A673 (cell line): Measurements from ENCODE around the gene ZNF717. TPM values are rescaled to one million over a fixed set of nuclear protein-coding genes. Genes with fewer than 3 reads are reported as not detected.

ENCODE experiments used
- BruUV-seq: library from RNA; stranded (reverse); fragments of 400-500 nt; replicated peaks from 2 replicates; lab custom pipeline; 2021; lab: Mats Ljungman, UMichigan
- CTCF ChIA-PET: fragments of 300-600 bp; sonication (Branson Sonifier 250); formaldehyde crosslinking; loops from one replicate; lab custom pipeline; 2022; ENCODE audit warnings: antibody characterized with exemption; lab: Charles Lee
- POLR2A ChIA-PET: fragments of 300-600 bp; sonication (Branson Sonifier 250); formaldehyde crosslinking; loops from one replicate; lab custom pipeline; 2022; ENCODE audit warnings: antibody characterized with exemption; ENCODE audit not compliant: low non-redundant PET; lab: Charles Lee
- DNase-seq: peaks from one replicate; pipeline ENCODE4 v3.0.0-alpha.2; 2015; ENCODE audit warnings: low spot score
- H3K27ac ChIP-seq: fragments of 200-600 bp; sonication (generic); 2 replicates; pipeline ENCODE4 v1.5.1; 2016; ENCODE audit warnings: mixed run types, low read depth, mild to moderate bottlenecking, mixed read lengths, antibody characterized with exemption, low read length; ENCODE audit not compliant: poor library complexity, severe bottlenecking
- H3K27me3 ChIP-seq: fragments of 200-600 bp; sonication (generic); replicated peaks from 2 replicates; pipeline ENCODE4 v1.6.1; 2017; ENCODE audit warnings: mixed run types, low read depth, mild to moderate bottlenecking, mixed read lengths, antibody characterized with exemption, low read length; ENCODE audit not compliant: insufficient read depth, poor library complexity
- H3K36me3 ChIP-seq: fragments of 200-600 bp; sonication (generic); 2 replicates; pipeline ENCODE4 v1.6.1; 2016; ENCODE audit warnings: mixed run types, mild to moderate bottlenecking, mixed read lengths, antibody characterized with exemption, low read length; ENCODE audit not compliant: insufficient read depth, poor library complexity, severe bottlenecking
- H3K4me1 ChIP-seq: fragments of 200-600 bp; sonication (generic); 2 replicates; pipeline ENCODE4 v1.6.1; 2017; ENCODE audit warnings: mixed run types, mild to moderate bottlenecking, mixed read lengths, antibody characterized with exemption, low read length; ENCODE audit not compliant: insufficient read depth, poor library complexity, severe bottlenecking
- H3K4me3 ChIP-seq: fragments of 200-600 bp; sonication (generic); 2 replicates; pipeline ENCODE4 v1.5.1; 2016; ENCODE audit warnings: low read depth, mixed run types, mild to moderate bottlenecking, mixed read lengths, low read length; ENCODE audit not compliant: poor library complexity, severe bottlenecking
- H3K9me3 ChIP-seq: fragments of 200-600 bp; sonication (generic); 2 replicates; pipeline ENCODE4 v1.6.1; 2016; ENCODE audit warnings: mixed run types, low read depth, mild to moderate bottlenecking, mixed read lengths, antibody characterized with exemption, low read length; ENCODE audit not compliant: poor library complexity, severe bottlenecking
- CTCF ChIP-seq: fragments of 300-800, 200-600 bp; sonication (generic); conservative IDR thresholded peaks from 2 replicates; pipeline ENCODE4 v1.5.1; 2017; ENCODE audit warnings: low read depth, mild to moderate bottlenecking, antibody characterized with exemption, low read length, moderate library complexity, mixed read lengths
- EZH2 ChIP-seq: fragments of 200-600 bp; sonication (generic); IDR thresholded peaks from 2 replicates; pipeline ENCODE4 v1.6.1; 2017; ENCODE audit warnings: borderline replicate concordance, low read depth, mild to moderate bottlenecking, mixed read lengths, antibody characterized with exemption, low read length; ENCODE audit not compliant: poor library complexity, severe bottlenecking
- intact Hi-C: fragments of 100-400 bp; cut with micrococcal nuclease; formaldehyde crosslinking; loops from one replicate; pipeline ENCODE4 v1.10.0; 2022; ENCODE audit not compliant: unreplicated experiment
- total RNA-seq: library from RNA; stranded (reverse); gene quantifications from 2 replicates; pipeline ENCODE4 v1.2.3, GENCODE V29; 2021

The ZNF717 gene
- total RNA-seq, 1 experiment from 2014 or later, result 10.5 TPM

DNA sequence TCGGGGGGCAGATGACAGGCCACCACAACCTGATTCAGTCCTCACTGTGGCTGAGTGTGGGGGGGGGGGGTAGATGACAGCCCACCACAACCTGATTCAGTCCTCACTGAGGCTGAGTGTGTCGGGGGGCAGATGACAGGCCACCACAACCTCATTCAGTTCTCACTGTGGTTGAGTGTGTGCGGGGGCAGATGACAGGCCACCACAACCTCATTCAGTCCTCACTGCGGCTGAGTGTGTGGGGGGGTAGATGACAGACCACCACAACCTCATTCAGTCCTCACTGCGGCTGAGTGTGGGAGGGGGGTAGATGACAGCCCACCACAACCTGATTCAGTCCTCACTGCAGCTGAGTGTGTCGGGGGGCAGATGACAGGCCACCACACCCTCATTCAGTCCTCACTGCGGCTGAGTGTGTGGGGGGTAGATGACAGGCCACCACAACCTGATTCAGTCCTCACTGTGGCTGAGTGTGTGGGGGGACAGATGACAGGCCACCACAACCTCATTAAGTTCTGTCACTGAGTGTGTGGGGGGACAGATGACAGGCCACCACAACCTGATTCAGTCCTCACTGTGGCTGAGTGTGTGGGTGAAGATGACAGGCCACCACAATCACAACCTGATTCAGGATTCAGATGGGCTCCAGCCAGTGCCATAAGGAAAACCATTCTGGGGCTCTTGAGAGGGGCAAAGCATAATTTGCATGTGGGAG lies 16.9 kb downstream of the ZNF717 start:
- TF ChIP-seq CTCF, result no peak
- TF ChIP-seq EZH2, result no peak
- intact Hi-C loops, result no loop called here
- DNase-seq, result no peak
- H3K9me3 ChIP-seq, result no peaks in the 10 kb centered on the region
- H3K27me3 ChIP-seq, result no peaks in the 10 kb centered on the region
- H3K4me3 ChIP-seq, result no peak overlapping the region
- no TSS peak for BruUV-seq
- ChIA-PET CTCF (no interaction called here), POLR2A (no interaction called here)
- H3K36me3 ChIP-seq, result no peaks in the 10 kb centered on the region
- no peaks in the 10 kb centered on the region for H3K4me1 ChIP-seq
- H3K27ac ChIP-seq, result no peak overlapping the region

DNA sequence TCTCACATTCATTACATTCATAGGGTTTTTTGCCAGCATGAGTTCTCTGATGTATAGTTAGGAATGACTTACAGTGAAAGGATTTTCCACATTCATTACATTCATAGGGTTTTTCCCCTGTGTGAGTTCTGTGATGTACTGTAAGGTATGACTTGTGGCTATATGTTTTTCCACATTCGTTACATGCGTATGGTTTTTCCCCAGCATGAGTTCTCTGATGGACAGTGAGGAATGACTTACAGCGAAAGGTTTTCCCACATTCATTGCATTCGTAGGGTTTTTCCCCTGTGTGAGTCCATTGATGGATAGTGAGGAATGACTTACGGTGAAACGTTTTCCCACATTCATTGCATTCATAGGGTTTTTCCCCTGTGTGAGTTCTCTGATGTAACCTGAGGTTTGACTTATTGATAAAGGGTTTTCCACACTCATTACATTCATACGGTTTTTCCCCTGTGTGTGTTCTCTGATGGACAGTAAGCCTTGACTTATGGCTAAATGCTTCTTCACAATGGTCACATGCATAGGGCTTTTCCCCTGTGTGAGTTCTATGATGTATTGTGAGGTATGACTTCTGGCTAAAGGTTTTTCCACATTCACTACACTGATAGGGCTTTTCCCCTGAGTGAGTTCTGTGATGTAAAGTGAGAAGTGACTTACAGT lies 47.4 kb downstream of the ZNF717 start:
- TF ChIP-seq EZH2 (no peak), CTCF (no peak)
- BruUV-seq, result no TSS peak
- no peak for DNase-seq
- Histone ChIP-seq H3K4me1 (no peaks in the 10 kb centered on the region), H3K9me3 (peaks cover 47% of the 10 kb centered on the region), H3K27ac (no peak overlapping the region), H3K4me3 (no peak overlapping the region), H3K36me3 (no peaks in the 10 kb centered on the region), H3K27me3 (no peaks in the 10 kb centered on the region)
- intact Hi-C loops, result no loop called here
- POLR2A ChIA-PET, result no interaction called here
- CTCF ChIA-PET, result no interaction called here

DNA sequence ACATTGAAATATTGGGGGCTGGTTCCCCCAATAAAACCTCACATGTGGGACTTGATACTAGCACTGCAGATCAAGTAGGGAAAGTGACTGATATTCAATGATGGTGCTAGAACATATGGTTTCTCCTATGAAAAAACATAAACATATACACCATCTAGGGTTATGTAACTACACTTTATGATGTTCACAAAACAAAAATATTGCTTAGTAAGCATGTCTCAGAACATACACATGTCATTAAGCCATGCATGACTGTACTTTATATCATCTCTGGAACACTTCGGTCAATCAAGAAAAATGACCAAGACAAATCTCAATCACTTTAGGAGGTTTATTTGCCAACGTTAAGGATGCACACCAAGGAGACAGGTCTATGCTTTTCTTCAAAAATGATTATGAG lies 57.4 kb downstream of the ZNF717 start:
- Histone ChIP-seq H3K4me1 (no peaks in the 10 kb centered on the region), H3K27me3 (no peaks in the 10 kb centered on the region), H3K36me3 (no peaks in the 10 kb centered on the region), H3K27ac (no peak overlapping the region), H3K4me3 (no peak overlapping the region), H3K9me3 (no peaks in the 10 kb centered on the region)
- ChIA-PET POLR2A (no interaction called here), CTCF (no interaction called here)
- DNase-seq, result no peak
- intact Hi-C loops, result no loop called here
- BruUV-seq, result no TSS peak
- TF ChIP-seq EZH2 (no peak), CTCF (no peak)
